SK-N-DZ (cell line): ENCODE measurements around the gene PARPBP.
"Not testable (repeated sequence)": the region's sequence is repeated elsewhere in the genome, so short reads cannot be mapped to it uniquely, and the experiment has no call there.

Source experiments
- DNase-seq: peaks from one replicate; pipeline ENCODE4 v3.0.0-alpha.2; 2015; ENCODE audit warnings: low spot score

The PARPBP gene

GRCh38 chr12:102147062-102147587, 27.1 kb downstream of the PARPBP start:
- DNase-seq: not testable (repeated sequence)

- DNase-seq: not testable (repeated sequence)
Observed at GRCh38 chr12:102155206-102155605, 35.2 kb downstream of the PARPBP start.

- no peak for DNase-seq
Observed at GRCh38 chr12:102163383-102163782, 43.4 kb downstream of the PARPBP start.

DNA sequence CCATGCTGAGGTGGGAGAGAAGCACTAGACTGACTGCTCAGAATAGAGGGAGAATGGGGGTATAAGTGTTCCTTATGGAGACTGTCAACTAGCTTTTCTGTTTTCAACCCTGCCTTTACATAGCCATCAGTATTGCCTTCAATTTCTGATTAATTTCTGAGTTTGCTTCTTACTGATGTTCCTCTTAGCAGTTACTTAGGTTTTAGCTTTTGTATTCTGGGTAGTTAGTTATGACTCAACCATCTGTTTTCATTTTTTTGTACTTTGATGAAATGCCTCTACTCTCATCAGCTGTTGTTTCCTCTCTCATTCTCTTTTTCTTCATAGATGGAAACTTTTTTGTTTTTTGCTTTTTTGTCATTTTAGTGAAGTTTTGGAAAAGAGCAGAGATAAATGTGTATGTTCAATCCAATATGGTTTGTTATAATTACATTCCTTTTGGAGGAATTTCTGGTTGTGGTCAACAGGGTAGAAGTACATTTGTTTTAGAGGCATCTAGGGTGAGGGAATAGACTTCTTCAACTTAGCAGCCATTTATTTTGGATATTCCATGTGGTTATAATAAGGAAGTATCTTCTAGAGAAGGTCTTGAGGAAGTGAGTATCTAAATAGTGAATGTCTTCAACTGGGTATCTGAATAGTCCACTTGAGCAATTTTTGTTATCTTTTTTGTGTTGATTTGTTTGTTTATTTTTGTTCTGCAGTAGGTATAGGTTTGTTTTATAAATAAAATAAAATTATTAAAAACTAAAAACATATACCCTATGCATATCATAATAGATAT, 48.0 kb downstream of the PARPBP start:
- DNase-seq: no peak

DNA sequence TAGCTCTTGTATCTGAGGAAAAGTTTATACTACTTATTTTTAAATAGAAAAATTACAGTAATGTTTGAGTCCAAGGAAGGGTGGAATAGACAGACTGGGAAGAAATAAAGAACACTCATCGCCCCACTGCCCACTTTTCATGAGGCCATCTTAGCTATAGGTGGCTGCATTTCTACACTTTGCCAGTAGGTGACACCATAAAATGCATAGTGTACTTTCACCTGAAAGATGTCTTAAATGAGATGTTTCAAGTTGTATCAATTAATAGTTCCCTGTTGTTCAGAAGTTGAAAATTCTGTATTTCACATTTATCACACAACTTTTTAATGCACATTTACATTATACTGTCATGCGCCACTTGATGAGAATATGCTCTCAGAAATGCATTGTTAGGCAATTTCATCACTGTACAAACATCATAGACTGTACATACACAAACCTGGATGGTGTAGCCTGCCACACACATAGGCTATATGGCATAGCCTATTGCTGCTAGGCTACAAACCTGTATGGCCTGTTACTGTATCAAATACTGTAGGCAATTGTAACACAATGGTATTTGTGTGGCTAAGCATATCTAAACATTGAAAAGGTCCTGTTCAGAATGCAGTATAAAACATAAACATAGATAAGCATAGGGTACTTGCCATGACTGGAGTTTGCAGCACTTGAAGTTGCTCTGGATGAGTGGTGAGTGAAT, 50.1 kb downstream of the PARPBP start:
- peak; percentile 6 for DNase-seq

DNA sequence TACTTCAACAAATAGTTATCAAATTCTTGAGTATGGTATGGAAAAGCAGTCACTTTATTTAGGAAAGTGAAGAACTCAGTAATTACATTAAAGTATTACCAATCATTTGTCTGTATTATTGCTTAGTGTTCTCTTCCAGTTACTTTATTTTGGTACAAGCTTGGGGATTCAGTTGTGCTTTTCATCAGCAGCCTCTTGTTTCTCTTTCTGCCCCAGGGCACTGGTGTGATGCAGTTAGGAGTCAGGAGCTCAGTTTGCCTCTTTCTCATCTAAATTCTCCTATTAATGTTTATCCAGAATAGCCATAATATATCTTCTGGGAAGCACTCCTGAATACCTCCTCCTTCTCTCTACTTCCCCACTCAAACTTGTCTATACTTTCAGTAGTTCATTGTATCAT, 52.0 kb downstream of the PARPBP start:
- no peak for DNase-seq

DNA sequence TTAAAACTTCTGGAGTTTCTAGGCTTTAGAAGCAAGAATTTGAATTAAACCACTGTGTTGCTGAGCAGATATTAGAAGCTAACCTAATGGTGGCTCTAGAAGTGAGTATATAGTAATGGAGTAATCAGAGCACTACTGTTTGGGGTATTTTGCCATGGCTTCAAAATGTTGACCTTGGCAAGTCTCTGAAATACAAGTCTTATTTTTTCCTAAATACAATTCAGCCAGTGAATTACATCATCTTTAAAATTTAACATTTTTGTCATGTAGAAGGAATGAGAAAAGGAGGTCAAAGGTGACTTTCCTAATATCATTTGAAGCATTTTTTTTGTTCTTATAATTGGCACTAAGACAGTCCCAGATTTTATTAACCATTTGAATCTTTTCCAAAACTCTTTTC, 52.5 kb downstream of the PARPBP start:
- DNase-seq: no peak

DNA sequence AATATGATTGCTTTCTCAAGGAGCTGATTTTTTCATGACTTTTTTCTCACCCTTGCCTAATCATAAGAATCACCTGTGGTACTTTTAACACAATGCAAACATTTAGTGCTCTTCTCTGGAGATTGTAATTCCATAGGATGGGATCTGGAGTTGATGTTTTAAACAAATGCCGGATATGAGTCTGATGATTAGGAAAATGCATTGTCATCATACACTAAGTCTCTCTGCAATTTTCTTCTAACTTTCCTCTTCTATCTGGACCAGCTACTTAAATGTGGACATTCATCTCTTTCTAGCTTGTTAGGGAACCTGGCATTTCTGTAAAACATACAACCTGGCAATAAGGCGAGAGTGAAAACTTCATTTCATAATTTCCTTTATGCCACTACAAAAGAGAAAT, 54.1 kb downstream of the PARPBP start:
- no peak for DNase-seq

DNA sequence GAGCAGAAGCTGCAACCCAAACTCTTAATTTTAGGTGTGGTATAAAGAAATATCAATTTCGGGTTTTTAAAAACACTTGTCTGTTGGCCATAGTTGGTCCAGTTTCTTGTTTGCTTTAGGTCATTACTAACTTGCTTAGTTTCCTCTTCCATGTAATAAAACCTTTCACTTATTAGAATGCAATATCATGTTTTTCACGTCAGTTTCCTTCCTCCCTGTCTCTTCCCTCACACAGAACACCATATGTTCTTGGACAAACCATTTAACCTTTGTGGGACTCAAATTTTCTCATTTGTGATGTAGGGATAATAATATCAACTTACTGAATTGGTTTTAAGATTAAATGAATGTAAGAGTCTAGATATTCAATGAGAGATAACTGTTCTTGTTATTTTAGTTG, 54.8 kb downstream of the PARPBP start:
- DNase-seq: no peak

- no peak for DNase-seq
Observed at GRCh38 chr12:102182635-102183034, 62.7 kb downstream of the PARPBP start.

DNA sequence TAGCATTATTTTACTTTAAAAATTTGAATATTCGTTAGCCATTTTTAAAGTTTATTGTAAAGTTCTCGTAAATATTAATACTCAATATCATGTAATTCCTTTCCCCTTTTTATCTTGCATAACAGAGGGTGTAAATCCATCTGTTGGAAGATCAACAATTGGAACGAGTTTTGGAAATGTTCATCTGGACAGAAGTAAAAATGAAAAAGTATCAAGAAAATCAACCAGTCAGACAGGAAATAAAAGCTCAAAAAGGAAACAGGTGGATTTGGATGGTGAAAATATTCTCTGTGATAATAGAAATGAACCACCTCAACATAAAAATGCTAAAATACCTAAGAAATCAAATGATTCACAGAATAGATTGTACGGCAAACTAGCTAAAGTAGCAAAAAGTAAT, 75.8 kb downstream of the PARPBP start:
- no peak for DNase-seq

GRCh38 chr12:102197789-102198188, 77.8 kb downstream of the PARPBP start, which contains the start of gene PMCH:
PMCH (minus strand) TSS chr12:102197833; CDS start chr12:102197770, 63 bp downstream.
- no peak for DNase-seq

DNA sequence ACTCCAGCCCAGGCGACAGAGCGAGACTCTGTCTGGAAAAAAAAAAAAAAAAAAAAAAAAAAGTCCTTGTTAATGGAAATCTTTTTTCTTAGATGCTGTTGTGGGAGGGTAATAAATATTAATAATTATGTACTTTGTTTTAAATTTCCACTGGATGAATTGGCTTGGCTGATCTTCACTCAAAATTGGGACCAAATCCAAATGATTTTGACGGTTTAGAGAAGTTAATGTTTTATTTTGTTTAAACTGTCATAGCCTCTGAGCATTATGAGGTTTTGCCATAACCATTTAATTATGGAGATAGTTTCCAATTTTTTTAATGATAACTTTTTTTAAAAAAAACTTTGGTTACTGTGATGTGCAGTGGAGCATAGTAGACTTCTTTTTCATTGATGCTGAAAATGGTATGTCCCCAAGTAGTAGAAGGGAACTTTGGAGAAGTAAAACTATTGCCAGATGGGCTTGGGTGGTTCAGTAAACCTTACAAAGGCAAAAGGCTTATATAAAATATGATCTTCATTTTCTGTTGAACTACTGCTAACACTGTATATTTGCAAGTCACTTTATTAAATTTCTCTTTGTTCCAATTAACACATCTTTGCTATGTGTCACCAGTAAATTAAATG, 81.6 kb downstream of the PARPBP start:
- no peak for DNase-seq

- DNase-seq: no peak
Observed at GRCh38 chr12:102202556-102202955, 82.6 kb downstream of the PARPBP start.

DNA sequence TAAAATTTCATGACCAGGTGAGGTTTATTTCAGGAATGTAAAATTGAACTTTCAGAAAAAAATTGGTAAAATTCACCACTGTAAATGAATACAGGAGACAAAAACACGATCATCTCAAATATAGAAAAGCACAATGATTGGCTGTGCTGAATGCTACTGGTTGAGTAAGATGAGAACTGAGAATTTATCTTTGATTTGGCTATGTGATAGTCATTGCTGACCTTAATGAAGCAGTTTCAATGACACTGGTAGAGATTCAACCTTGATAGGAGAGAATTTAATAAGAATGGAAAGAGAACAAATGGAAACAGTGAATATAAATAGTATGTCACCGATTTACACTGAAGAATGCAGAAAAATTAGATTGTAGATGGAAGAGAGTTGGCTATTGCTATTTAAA, 84.0 kb downstream of the PARPBP start:
- DNase-seq: no peak

DNA sequence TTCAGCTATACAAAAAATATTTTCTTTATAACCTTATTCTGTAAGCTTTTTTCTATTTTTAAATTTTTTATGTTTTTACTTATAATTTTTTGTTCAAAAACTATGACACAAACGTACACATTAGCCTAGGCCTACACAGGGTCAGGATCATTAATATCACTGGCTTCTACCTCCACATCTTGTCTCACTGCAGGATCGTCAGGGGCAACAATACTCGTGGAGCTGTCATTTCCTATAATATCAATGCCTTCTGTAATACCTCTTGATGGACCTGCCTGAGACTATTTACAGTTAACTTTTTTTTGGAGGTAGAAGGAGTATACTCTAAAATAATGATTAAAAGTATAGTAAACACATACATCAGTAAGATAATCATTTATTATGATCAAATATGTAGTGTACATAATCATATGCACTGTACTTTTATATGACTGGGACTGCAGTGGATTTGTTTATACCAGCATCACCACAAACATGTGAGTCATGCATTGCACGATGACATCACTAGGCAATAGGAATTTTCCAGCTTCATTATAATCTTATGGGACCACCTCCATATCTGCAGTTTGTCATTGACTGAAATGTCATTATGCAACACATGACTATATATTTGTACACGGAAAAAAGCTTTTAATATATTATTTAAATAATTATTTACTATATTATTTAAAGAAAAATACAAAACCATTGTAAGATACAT, 96.2 kb downstream of the PARPBP start:
- DNase-seq: no peak

GRCh38 chr12:102220736-102221135, 100.8 kb downstream of the PARPBP start:
- no peak for DNase-seq

GRCh38 chr12:102227954-102228353, 108.0 kb downstream of the PARPBP start:
- no peak for DNase-seq

- DNase-seq: no peak
Observed at GRCh38 chr12:102232036-102232435, 112.1 kb downstream of the PARPBP start.

GRCh38 chr12:102232446-102232845, 112.5 kb downstream of the PARPBP start:
- peak; percentile 13 for DNase-seq

DNA sequence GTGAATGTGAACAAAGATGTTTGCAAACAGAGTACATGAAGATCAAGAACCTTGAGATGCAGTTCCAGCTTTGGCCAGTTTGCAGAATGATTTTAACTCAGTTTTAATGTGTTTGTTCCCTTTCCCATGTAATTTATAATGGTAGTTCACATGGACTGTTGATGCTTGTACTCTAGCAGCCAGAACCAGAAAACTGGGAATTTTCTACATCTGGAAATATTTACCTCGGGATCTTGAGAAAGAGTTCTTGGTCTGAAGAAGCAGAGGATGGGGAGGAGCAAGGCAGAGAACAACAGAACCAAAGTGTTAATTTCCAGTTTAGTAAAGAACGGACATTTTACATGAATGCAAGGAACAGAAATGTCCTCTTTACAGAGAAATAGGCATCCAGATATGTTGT, 114.6 kb downstream of the PARPBP start:
- no peak for DNase-seq

GRCh38 chr12:102240859-102241258, 120.9 kb downstream of the PARPBP start:
- not testable (repeated sequence) for DNase-seq
